Heart right ventricle (tissue), 16 donors: ENCODE measurements around the gene AGPAT4. TPM values are rescaled to one million over a fixed set of nuclear protein-coding genes. Genes with fewer than 3 reads are reported as not detected.

Experiments used
- ATAC-seq, 8 donors: fragments of 200-7000 bp; cut with Tn5 transposase; one replicate each; pipeline ENCODE4 v1.9.1; 2020; ENCODE audit warnings: mild to moderate bottlenecking in 8 of 8, moderate library complexity in 8 of 8, moderate number of reproducible peaks in 1 of 8
- DNase-seq, 2 donors: peaks; one replicate each; pipeline ENCODE4 v3.0.0-alpha.2; 2020
- H3K27ac ChIP-seq, 10 donors: fragments of 200-600 bp; sonication (generic) in 2 of 10; one replicate each; pipeline versions ENCODE4 v1.5.0 to v1.8.0; 2020 to 2022; ENCODE audit warnings: mild to moderate bottlenecking in 3 of 10
- H3K27me3 ChIP-seq, 7 donors: fragments of 200-600 bp; one replicate each; pipeline ENCODE4 v1.8.0; 2021 to 2022; ENCODE audit warnings: mild to moderate bottlenecking in 2 of 7
- H3K36me3 ChIP-seq, 9 donors: fragments of 200-600 bp; sonication (generic) in 1 of 9; one replicate each; pipeline versions ENCODE4 v1.5.0 to v1.8.0; 2020 to 2022; ENCODE audit warnings: mild to moderate bottlenecking in 2 of 9
- H3K4me1 ChIP-seq, 9 donors: fragments of 200-600 bp; sonication (generic) in 1 of 9; one replicate each; pipeline versions ENCODE4 v1.5.0 to v1.8.0; 2020 to 2022; ENCODE audit warnings: mild to moderate bottlenecking in 4 of 9
- H3K4me3 ChIP-seq, 10 donors: fragments of 200-600 bp; sonication (generic) in 2 of 10; one replicate each; pipeline versions ENCODE4 v1.5.0 to v1.8.0; 2020 to 2022; ENCODE audit warnings: mild to moderate bottlenecking in 7 of 10, moderate library complexity in 2 of 10
- H3K9me3 ChIP-seq, 11 donors: fragments of 200-600 bp in 10 of 11; sonication (generic) in 2 of 11; one replicate each; pipeline versions ENCODE4 v1.5.0 to v1.8.0; 2013 to 2022; ENCODE audit warnings: mild to moderate bottlenecking in 2 of 11, control low read depth in 1 of 11, moderate library complexity in 1 of 11
- CTCF ChIP-seq, 9 donors: fragments of 200-600 bp; sonication (generic) in 2 of 9; IDR thresholded peaks; one replicate each; pipeline versions ENCODE4 v1.5.0 to v1.8.0; 2021 to 2022; ENCODE audit warnings: antibody characterized with exemption in 9 of 9, mild to moderate bottlenecking in 5 of 9, moderate library complexity in 1 of 9
- WGBS, 2 donors: extraction: QIAGEN DNeasy Blood & Tissue Kit; methylation state at CpG; one replicate each; pipeline ENCODE4 v1.1.7; 2013; ENCODE audit warnings: inconsistent platforms in 1 of 2; 5-methylcytosine and 5-hydroxymethylcytosine counted together
- intact Hi-C, 10 donors: fragments of 100-400 bp; cut with DNase I; formaldehyde crosslinking; loops; one replicate each; pipeline versions ENCODE4 v1.11.1 to v1.14.2; 2022
- polyA plus RNA-seq, 2 donors: library from polyadenylated mRNA; stranded (reverse); fragments of 200-250 nt; gene quantifications; one replicate each; pipeline ENCODE4 v1.2.3, GENCODE V29; 2013
- total RNA-seq, 10 donors: library from RNA; stranded (reverse); fragmentation: NEBNext Ultra II Directional in 3 of 10; extraction: Animal tissue kit (Norgen Biotek cat#: 25700) in 3 of 10; gene quantifications; one replicate each; pipeline versions ENCODE4 v1.2.1 to v1.2.4, GENCODE V29; 2021 to 2023
- donor health status: Arrhythmogenic right ventricular cardiomyopathy.
- donor health status: ischemic (EF 13 %, LVEDD 7.1; RV severe dilation, severe dysfunction).
- donor health status: healthy with polysubstance abuse.
- donor health status: DM: no; HTN: yes; CAD: no.
- donor health status: DM: no; HTN: no; CAD: no.
- donor health status: ischemic (EF 25% LVEDD 6.9; RV normal size, moderate dysfunction).
- donor health status: ischemic (EF 25% LVEDD 5.7; RV mildly dilated, moderate dysfunction).
- donor health status: healthy.
- donor health status: DM: yes; HTN: yes; CAD: no.
- donor health status: Ischemic cardiomyopathy.
- donor health status: ischemic (EF 35%, LVEDD 5.7; RV mildly dilated, moderate dysfunction).
- donor health status: nonischemic (EF 11% LVEDD 7.7; RV severe dilation, severe dysfunction).
- donor health status: DM: yes; HTN: yes; CAD: no.
- donor health status: PGD.
- donor health status: ischemic (EF 29% LVEDD 5.4; RV normal size, mild dysfunction).
- donor health status: nonischemic (EF 23%, LVEDD 6.1; RV moderate dilation, normal function).

Gene AGPAT4
- total and polyA plus RNA-seq, 12 donors, result 1.2 to 3.8 (median 1.6) TPM

GRCh38 chr6:161091972-161092701 lies 181.7 kb downstream of the AGPAT4 start:
- Histone ChIP-seq H3K9me3 (no peaks in the 10 kb centered on the region), H3K27ac (no peak overlapping the region), H3K27me3 (no peaks in the 10 kb centered on the region), H3K36me3 (peaks cover 0 to 99% (median 65%) of the 10 kb centered on the region in 9 donors), H3K4me1 (no peaks in the 10 kb centered on the region), H3K4me3 (no peak overlapping the region)
- intact Hi-C loops, result no loop called here
- DNase-seq (no peak), ATAC-seq (no peak)
- 91 to 93% methylated on average over 6 of the region's 6 CpGs for WGBS, 2 donors
- no peak for TF ChIP-seq CTCF (IDR thresholded peaks at IDR 0.05)

GRCh38 chr6:161091151-161091550 lies 182.7 kb downstream of the AGPAT4 start:
- ATAC-seq, result no peak

GRCh38 chr6:161088676-161089328 lies 185.1 kb downstream of the AGPAT4 start:
- ATAC-seq, result no peak
- no peak for DNase-seq
- no peaks in the 10 kb centered on the region for H3K4me1 ChIP-seq
- H3K4me3 ChIP-seq, result no peak overlapping the region
- TF ChIP-seq CTCF (IDR thresholded peaks at IDR 0.05), result no peak
- H3K27me3 ChIP-seq, result no peaks in the 10 kb centered on the region
- peaks cover 0 to 99% (median 74%) of the 10 kb centered on the region in 9 donors for H3K36me3 ChIP-seq
- no peak overlapping the region for H3K27ac ChIP-seq
- intact Hi-C loops, result loop anchor here in 4 of 10 donors (10.0 kb wide), 2 partner anchors 154 to 164 kb away; no protein-coding TSS in a partner anchor
- H3K9me3 ChIP-seq, result no peaks in the 10 kb centered on the region
- WGBS, 2 donors, result 62 to 71% methylated on average over 2 of the region's 2 CpGs

More at GRCh38 chr6:161091151-161091550, 182.7 kb downstream of the AGPAT4 start:
- DNase-seq, result no peak
- intact Hi-C loops, result no loop called here
- Histone ChIP-seq H3K4me1 (no peaks in the 10 kb centered on the region), H3K27ac (no peak overlapping the region), H3K4me3 (no peak overlapping the region), H3K27me3 (no peaks in the 10 kb centered on the region), H3K36me3 (peaks cover 0 to 99% (median 68%) of the 10 kb centered on the region in 9 donors), H3K9me3 (no peaks in the 10 kb centered on the region)
- no peak for TF ChIP-seq CTCF (IDR thresholded peaks at IDR 0.05)
- WGBS, 2 donors, result 95 to 96% methylated on average over 4 of the region's 4 CpGs

GRCh38 chr6:161085246-161085645 lies 188.6 kb downstream of the AGPAT4 start:
- Histone ChIP-seq H3K27ac (no peak overlapping the region), H3K9me3 (no peaks in the 10 kb centered on the region), H3K4me1 (no peaks in the 10 kb centered on the region), H3K27me3 (no peaks in the 10 kb centered on the region), H3K36me3 (peaks cover 0 to 100% (median 76%) of the 10 kb centered on the region in 9 donors), H3K4me3 (no peak overlapping the region)
- DNase-seq (no peak), ATAC-seq (no peak)
- TF ChIP-seq CTCF (IDR thresholded peaks at IDR 0.05), result no peak
- 98 to 99% methylated on average over 5 of the region's 5 CpGs for WGBS, 2 donors
- intact Hi-C loops, result loop anchor here in 4 of 10 donors (10.0 kb wide), 2 partner anchors 150 to 160 kb away; no protein-coding TSS in a partner anchor
